ENCODE results near the gene ITGAE. TPM values are rescaled to one million over a fixed set of nuclear protein-coding genes. Genes with fewer than 3 reads are reported as not detected.

ITGAE gene
- total RNA-seq, 1 donor from 2014 or later, result 17.1 TPM

DNA sequence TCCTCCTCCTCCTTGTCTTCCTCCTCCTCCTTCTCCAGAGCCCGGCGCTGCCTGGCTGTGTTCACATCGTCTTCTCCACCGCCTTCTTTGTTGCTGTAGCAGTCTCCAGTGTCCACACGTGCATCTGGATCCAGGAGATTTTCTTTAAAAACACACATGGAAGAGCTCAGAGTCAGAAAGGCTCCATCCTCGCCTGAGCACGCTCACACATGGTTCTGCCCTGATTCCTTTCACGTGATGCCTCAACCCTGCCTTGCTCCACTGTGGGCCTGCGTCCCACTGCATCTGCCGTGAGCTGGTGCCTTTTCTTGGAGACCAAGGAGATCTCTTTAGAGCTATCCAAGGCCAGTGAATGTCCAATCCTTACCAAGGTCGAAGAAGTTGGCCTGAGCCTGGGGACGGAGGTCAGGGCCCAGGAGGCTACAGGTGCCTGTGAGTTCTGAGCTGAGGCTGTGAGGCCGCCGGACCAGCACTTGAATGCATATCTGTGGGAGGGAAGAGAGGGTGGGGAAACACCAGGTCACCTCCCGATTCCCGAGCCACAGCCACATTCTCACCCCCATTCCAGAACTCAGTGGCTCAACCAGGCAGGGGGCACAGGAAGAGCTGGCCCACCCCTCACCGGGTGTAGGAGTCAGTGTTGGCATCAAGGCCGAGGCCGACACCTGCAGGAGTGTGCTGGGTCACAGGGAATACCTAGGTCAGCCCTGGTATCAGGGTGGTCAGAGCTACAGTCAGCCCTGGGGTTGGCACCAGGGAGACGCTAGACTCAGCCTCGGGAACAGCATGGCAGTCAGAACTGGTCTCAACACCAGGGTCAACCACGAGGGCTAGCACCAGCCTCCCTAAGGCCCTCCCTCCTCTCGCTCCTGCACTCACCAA is 39.7 kb downstream of the ITGAE start:
- DNase-seq (ENCODE audit: low read depth) (no peak), FAIRE-seq (no peak)
- no peak overlapping the region for H3K4me3 ChIP-seq (ENCODE audit: low read depth, low read length)
- H3K27me3 ChIP-seq (ENCODE audit: control insufficient read depth, insufficient read depth, low read length), result no peaks in the 10 kb centered on the region
- H3K36me3 ChIP-seq (ENCODE audit: control insufficient read depth, insufficient read depth, low read length), result no peaks in the 10 kb centered on the region
- TF ChIP-seq, protein P1, sequence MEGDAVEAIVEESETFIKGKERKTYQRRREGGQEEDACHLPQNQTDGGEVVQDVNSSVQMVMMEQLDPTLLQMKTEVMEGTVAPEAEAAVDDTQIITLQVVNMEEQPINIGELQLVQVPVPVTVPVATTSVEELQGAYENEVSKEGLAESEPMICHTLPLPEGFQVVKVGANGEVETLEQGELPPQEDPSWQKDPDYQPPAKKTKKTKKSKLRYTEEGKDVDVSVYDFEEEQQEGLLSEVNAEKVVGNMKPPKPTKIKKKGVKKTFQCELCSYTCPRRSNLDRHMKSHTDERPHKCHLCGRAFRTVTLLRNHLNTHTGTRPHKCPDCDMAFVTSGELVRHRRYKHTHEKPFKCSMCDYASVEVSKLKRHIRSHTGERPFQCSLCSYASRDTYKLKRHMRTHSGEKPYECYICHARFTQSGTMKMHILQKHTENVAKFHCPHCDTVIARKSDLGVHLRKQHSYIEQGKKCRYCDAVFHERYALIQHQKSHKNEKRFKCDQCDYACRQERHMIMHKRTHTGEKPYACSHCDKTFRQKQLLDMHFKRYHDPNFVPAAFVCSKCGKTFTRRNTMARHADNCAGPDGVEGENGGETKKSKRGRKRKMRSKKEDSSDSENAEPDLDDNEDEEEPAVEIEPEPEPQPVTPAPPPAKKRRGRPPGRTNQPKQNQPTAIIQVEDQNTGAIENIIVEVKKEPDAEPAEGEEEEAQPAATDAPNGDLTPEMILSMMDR (IDR thresholded peaks at IDR 0.05; ENCODE audit: insufficient read depth, low read length, severe bottlenecking), result no peak

DNA sequence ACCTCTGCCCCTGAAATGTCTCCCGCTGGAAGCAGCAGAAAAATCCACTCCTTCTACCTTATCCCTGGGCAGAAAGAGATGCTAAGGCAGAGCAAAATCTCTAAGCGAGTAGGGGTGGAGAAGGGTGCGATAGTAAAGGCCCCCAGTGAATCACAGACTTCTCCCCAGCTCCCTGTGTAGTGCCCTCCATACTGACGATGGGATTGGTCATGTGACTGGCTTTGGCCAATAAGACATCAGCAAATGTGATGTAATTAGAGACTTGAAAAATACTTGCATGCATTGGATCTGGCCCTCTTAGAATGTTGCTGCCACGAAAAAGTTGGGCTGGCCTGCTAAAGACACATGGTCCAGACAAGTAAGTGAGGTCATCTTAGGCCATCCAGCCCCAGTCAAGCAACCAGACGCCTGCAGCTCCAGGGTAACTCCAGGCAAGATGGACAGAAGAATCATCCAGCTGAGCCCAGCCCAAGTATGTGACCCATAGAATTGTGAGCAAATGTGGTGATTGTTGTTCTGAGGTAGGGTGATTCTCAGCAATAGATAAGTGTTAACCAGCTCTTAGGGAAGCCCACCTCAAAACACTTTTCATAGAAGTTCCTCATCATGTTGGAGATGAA is 41.3 kb downstream of the ITGAE start:
- no peak for FAIRE-seq
- no peak overlapping the region for H3K4me3 ChIP-seq (ENCODE audit: low read depth, low read length)
- TF ChIP-seq, protein P1 (IDR thresholded peaks at IDR 0.05; ENCODE audit: insufficient read depth, low read length, severe bottlenecking), result no peak
- no peak for DNase-seq (ENCODE audit: low read depth)
- no peaks in the 10 kb centered on the region for H3K36me3 ChIP-seq (ENCODE audit: control insufficient read depth, insufficient read depth, low read length)
- H3K27me3 ChIP-seq (ENCODE audit: control insufficient read depth, insufficient read depth, low read length), result no peaks in the 10 kb centered on the region

DNA sequence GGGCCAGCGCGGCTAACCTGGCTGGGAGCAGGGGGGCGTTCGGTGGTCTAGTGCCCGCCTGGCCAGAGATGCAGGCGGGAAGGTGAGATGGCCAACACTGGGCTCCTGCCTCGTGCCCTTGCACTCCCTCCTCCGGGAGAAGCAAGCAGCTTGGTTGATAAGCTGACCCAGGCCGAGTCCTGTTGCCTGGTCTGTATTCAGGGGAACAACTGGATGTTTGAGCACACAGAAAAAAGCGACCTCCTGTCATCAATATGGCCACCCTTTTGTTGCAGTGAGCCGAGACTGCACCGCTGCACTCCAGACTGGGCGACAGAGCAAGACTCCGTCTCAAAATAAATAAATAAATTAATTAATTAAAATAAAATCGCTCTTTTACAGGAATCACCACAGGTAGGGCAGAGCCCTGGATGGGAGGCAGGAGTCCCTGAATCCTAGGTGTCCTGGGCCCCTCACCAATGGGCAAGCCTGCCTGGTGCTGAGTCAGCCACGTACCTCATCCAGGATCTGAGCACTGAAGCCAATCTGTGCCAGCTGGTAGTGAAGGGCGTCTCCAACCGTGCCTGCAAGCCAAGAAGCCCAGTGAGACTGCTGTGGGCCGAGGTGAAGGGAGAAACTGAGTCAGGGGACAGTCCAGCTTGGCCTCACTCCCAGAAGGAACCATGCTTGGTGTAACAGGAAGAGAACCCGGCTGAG is 45.5 kb downstream of the ITGAE start:
- no peaks in the 10 kb centered on the region for H3K36me3 ChIP-seq (ENCODE audit: control insufficient read depth, insufficient read depth, low read length)
- peak overlapping the region; percentile 80 for H3K4me3 ChIP-seq (ENCODE audit: low read depth, low read length)
- no peaks in the 10 kb centered on the region for H3K27me3 ChIP-seq (ENCODE audit: control insufficient read depth, insufficient read depth, low read length)
- DNase-seq (ENCODE audit: low read depth) (peak; percentile 10), FAIRE-seq (no peak)
- TF ChIP-seq, protein P1 (IDR thresholded peaks at IDR 0.05; ENCODE audit: insufficient read depth, low read length, severe bottlenecking), result no peak

- H3K36me3 ChIP-seq (ENCODE audit: control insufficient read depth, insufficient read depth, low read length), result no peaks in the 10 kb centered on the region
- no peaks in the 10 kb centered on the region for H3K27me3 ChIP-seq (ENCODE audit: control insufficient read depth, insufficient read depth, low read length)
- DNase-seq (ENCODE audit: low read depth), result peak; percentile 93
- H3K4me3 ChIP-seq (ENCODE audit: low read depth, low read length), result peak overlapping the region; percentile 80
- TF ChIP-seq, protein P1 (IDR thresholded peaks at IDR 0.05; ENCODE audit: insufficient read depth, low read length, severe bottlenecking), result no peak
- no peak for FAIRE-seq
Measured at GRCh38 chr17:3754458-3755334, 46.3 kb downstream of the ITGAE start.

DNA sequence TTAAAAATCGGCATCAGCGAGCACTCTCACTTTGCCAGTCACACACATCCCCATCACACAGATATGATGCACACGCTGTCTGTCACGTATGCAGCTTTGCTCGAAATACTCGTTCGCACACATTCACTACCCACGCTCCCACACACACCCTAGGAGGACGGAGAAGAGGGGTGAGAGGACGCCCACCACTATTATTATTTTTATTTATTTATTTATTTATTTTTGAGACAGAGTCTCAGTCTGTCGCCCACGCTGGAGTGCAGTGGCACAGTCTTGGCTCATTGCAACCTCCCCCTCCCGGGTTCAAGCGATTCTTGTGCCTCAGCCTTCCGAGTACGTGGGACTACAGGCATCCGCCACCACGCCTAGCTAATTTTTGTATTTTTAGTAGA is 46.9 kb downstream of the ITGAE start:
- Histone ChIP-seq H3K27me3 (ENCODE audit: control insufficient read depth, insufficient read depth, low read length) (no peaks in the 10 kb centered on the region), H3K36me3 (ENCODE audit: control insufficient read depth, insufficient read depth, low read length) (no peaks in the 10 kb centered on the region), H3K4me3 (ENCODE audit: low read depth, low read length) (no peak overlapping the region)
- FAIRE-seq (peak; percentile 7), DNase-seq (ENCODE audit: low read depth) (no peak)
- TF ChIP-seq, protein P1 (IDR thresholded peaks at IDR 0.05; ENCODE audit: insufficient read depth, low read length, severe bottlenecking), result no peak

All from bronchial epithelial cell (primary cell).